Testis (tissue), 3 donors: ENCODE data around the gene GIMAP8. TPM values are rescaled to one million over a fixed set of nuclear protein-coding genes. Genes with fewer than 3 reads are reported as not detected.

Source experiments
- DNase-seq: peaks from one replicate; pipeline ENCODE4 v3.0.0-alpha.2; 2019
- H3K27ac ChIP-seq, 2 donors: fragments of 200-600 bp; sonication (generic); one replicate each; pipeline ENCODE4 v1.5.1; 2019
- H3K27me3 ChIP-seq: fragments of 200-600 bp; sonication (generic); one replicate; pipeline ENCODE4 v1.5.1; 2019
- H3K36me3 ChIP-seq: fragments of 200-600 bp; sonication (generic); one replicate; pipeline ENCODE4 v1.5.1; 2017; ENCODE audit warnings: low read depth; ENCODE audit errors: missing control alignments
- H3K4me1 ChIP-seq: fragments of 200-600 bp; sonication (generic); one replicate; pipeline ENCODE4 v1.5.1; 2019
- H3K4me3 ChIP-seq, 2 donors: fragments of 200-600 bp; sonication (generic); one replicate each; pipeline ENCODE4 v1.5.1; 2017 to 2019
- H3K9me3 ChIP-seq: fragments of 200-600 bp; sonication (generic); one replicate; pipeline ENCODE4 v1.5.1; 2017
- CTCF ChIP-seq, 3 experiments: fragments of 450-650 bp in 2 of 3; fragments of 200-600 bp in 1 of 3; sonication (generic) in 1 of 3; IDR thresholded peaks; one replicate each; pipeline ENCODE4 v1.5.1; 2016 to 2019; ENCODE audit warnings: antibody characterized with exemption in 3 of 3, mild to moderate bottlenecking in 2 of 3, moderate library complexity in 1 of 3
- POLR2A ChIP-seq: fragments of 450-650 bp; IDR thresholded peaks from one replicate; pipeline ENCODE4 v1.6.1; 2017; ENCODE audit warnings: antibody characterized with exemption, mild to moderate bottlenecking, moderate library complexity
- WGBS, 2 donors: methylation state at CpG; one replicate each; pipeline ENCODE4 v1.1.5; 2018; 5-methylcytosine and 5-hydroxymethylcytosine counted together
- intact Hi-C: fragments of 100-400 bp; cut with DNase I; formaldehyde crosslinking; loops from one replicate; pipeline ENCODE4 v1.15.1; 2023; ENCODE audit warnings: low total_unique reads
- polyA plus RNA-seq: library from polyadenylated mRNA; stranded (reverse); fragments of 350-450 nt; fragmentation: Illumina TruSeq; extraction: RNeasy Lipid Tissue Mini Kit (QIAGEN cat#74804); gene quantifications from one replicate; pipeline ENCODE4 v1.2.3, GENCODE V29; 2014; ENCODE audit warnings: low read depth, low replicate concordance; ENCODE audit not compliant: insufficient read depth
- total RNA-seq, 2 donors: library from RNA; depleted of rRNA; stranded (reverse); fragments of >200 nt; gene quantifications; one replicate each; pipeline ENCODE4 v1.2.3, GENCODE V29; 2016

Gene GIMAP8
- total and polyA plus RNA-seq, 3 donors from 2014 or later: 3.8 to 6.8 (median 3.8) TPM

DNA sequence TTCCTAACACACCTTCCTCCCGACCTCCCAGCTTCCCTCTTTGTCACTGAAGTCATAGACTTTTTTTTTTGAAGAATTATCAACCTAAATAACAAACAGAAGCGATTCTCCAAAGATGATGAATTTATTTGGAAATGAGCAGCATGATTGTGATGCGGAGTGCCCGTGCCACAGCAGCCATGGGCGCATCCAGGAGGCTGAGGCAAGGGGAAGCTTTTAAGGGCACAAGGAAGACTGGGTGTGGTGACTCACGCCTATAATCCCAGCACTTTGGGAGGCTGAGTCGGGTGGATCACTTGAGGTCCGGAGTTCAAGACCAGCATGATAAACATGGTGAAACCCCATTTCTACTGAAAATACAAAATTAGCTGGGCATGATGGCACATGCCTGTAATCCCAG is 16.2 kb upstream of the GIMAP8 start:
- TF ChIP-seq CTCF (IDR thresholded peaks at IDR 0.05) (no peak), POLR2A (no peak)
- no peak overlapping the region for H3K27ac ChIP-seq
- H3K36me3 ChIP-seq: no peaks in the 10 kb centered on the region
- intact Hi-C loops: no loop called here
- H3K27me3 ChIP-seq: no peaks in the 10 kb centered on the region
- DNase-seq: no peak
- WGBS, 2 donors: 84 to 91% methylated on average over 8 of the region's 8 CpGs
- H3K4me1 ChIP-seq: no peaks in the 10 kb centered on the region
- H3K4me3 ChIP-seq: no peak overlapping the region
- no peaks in the 10 kb centered on the region for H3K9me3 ChIP-seq

DNA sequence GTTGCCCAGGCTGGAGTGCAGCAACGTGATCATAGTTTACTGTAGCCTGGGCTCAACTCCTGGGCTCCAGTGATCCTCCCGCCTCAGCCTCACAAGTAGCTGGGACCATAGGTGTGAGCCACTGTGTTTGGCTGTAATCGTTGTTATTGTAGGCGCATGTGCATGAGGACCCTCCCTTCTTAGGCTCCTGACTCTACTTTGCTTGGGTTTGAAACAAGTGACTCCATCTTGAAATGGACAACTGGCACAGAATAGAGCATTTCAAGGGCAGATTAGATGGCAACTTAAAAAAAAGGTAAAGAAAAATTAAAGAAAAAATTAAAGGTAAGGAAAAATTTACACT is 15.4 kb upstream of the GIMAP8 start:
- Histone ChIP-seq H3K36me3 (no peaks in the 10 kb centered on the region), H3K27ac (no peak overlapping the region), H3K4me3 (no peak overlapping the region), H3K9me3 (no peaks in the 10 kb centered on the region), H3K4me1 (no peaks in the 10 kb centered on the region), H3K27me3 (no peaks in the 10 kb centered on the region)
- TF ChIP-seq POLR2A (no peak), CTCF (IDR thresholded peaks at IDR 0.05) (no peak)
- DNase-seq: no peak
- intact Hi-C loops: no loop called here
- WGBS, 2 donors: 77 to 78% methylated on average over 4 of the region's 4 CpGs

DNA sequence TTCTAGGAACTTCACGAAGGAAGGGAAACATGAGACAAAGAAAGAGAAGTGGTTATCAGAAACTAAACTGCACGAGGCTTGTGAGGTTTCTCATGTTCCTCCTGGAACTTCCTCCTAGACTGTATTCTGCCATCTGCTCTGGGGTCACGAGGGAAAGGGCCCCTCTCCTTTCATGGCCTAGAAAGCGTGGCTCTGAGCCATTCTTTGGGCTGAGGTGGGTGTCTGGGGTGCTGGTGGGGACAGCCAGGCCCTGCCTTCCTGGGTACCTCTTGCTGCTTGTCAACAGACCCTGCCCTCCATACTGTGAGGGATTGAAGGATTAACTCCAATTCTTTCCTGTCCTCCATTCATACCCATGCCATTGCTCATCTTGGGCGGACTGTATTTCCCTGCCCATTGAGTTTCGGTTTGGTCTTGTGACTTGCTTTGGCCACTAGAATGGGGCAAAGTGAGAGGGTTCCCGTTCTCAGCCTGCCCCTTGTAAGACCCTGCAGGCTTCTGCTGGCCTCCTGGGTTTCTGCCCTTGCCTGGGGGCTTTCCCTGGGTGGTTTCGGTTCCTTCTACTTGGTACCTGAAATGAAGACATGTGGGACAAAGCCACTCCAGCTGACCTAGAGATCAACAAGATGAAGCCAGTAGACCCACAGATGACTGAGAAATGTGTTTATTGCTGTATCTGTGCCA is 14.9 kb upstream of the GIMAP8 start:
- Histone ChIP-seq H3K4me1 (no peaks in the 10 kb centered on the region), H3K9me3 (no peaks in the 10 kb centered on the region), H3K36me3 (no peaks in the 10 kb centered on the region), H3K4me3 (no peak overlapping the region), H3K27ac (no peak overlapping the region), H3K27me3 (no peaks in the 10 kb centered on the region)
- TF ChIP-seq CTCF (IDR thresholded peaks at IDR 0.05) (no peak), POLR2A (no peak)
- 69 to 77% methylated on average over 8 of the region's 8 CpGs for WGBS, 2 donors
- DNase-seq: no peak
- intact Hi-C loops: no loop called here

DNA sequence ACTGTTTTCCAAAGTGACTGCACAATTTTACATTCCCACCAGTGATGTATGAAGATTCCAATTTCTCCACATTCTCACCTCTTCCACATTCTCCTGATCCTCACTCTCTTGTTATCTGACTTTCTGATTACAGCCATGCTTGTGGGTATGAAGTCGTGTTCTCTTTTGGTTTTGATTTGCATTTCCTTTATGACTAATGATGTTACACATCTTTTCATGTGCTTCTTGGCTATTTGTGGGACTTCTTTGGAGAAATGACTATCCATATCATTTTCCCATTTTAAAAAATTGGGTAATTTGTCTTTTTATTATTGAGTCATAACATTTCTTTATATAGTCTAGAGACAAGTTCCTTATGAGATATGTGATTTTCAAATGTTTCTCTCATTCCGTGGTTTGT is 10.5 kb upstream of the GIMAP8 start:
- TF ChIP-seq CTCF (IDR thresholded peaks at IDR 0.05) (no peak), POLR2A (no peak)
- intact Hi-C loops: no loop called here
- DNase-seq: no peak
- Histone ChIP-seq H3K4me1 (no peaks in the 10 kb centered on the region), H3K27ac (no peak overlapping the region), H3K36me3 (no peaks in the 10 kb centered on the region), H3K27me3 (no peaks in the 10 kb centered on the region), H3K4me3 (no peak overlapping the region), H3K9me3 (no peaks in the 10 kb centered on the region)
- WGBS, 2 donors: 82% methylated on average over 2 of the region's 2 CpGs

DNA sequence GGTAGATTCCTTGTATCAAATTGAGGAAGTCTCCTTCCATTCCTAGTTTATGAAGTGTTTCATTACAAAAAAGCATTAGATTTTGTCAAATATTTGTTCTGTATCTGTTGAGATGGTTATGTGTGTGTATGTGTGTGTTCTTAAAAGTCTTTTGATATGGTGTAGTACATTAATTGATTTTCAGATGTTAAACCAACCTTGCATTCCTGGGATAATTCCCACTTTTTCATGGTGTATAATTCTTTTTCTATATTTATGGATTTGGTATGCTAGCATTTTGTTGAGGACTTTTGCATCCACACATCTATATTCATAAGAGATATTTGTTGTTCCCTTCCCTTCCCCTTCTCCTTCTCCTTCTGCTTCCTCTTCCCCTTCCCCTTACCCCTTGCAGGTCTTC is 8.9 kb upstream of the GIMAP8 start:
- intact Hi-C loops: no loop called here
- Histone ChIP-seq H3K36me3 (no peaks in the 10 kb centered on the region), H3K4me3 (no peak overlapping the region), H3K9me3 (no peaks in the 10 kb centered on the region), H3K27ac (no peak overlapping the region), H3K4me1 (no peaks in the 10 kb centered on the region), H3K27me3 (no peaks in the 10 kb centered on the region)
- TF ChIP-seq CTCF (IDR thresholded peaks at IDR 0.05) (no peak), POLR2A (no peak)
- DNase-seq: no peak
